Bronchial epithelial cell (primary cell): ENCODE data around the gene DTL. TPM values are rescaled to one million over a fixed set of nuclear protein-coding genes. Genes with fewer than 3 reads are reported as not detected.

Source experiments
- DNase-seq: peaks from one replicate; pipeline ENCODE4 v3.0.0-alpha.2; 2010; ENCODE audit warnings: low read depth
- FAIRE-seq: peaks from 2 replicates; lab custom pipeline; 2011; peaks lifted over from hg19 to GRCh38; lab: Jason Lieb, UNC
- H3K27me3 ChIP-seq: 2 replicates; pipeline ENCODE4 v1.5.1; 2011; ENCODE audit warnings: low read length; ENCODE audit not compliant: control insufficient read depth, insufficient read depth
- H3K36me3 ChIP-seq: 2 replicates; pipeline ENCODE4 v1.5.1; 2011; ENCODE audit warnings: low read length; ENCODE audit not compliant: control insufficient read depth, insufficient read depth
- H3K4me3 ChIP-seq: 2 replicates; pipeline ENCODE4 v1.5.1; 2011; ENCODE audit warnings: mild to moderate bottlenecking, low read depth, low read length, control low read depth
- CTCF ChIP-seq: IDR thresholded peaks from 2 replicates; pipeline ENCODE4 v1.5.1; 2011; ENCODE audit warnings: mild to moderate bottlenecking, moderate library complexity, low read length, control low read depth, inconsistent platforms; ENCODE audit not compliant: insufficient read depth, severe bottlenecking
- total RNA-seq: library from RNA; depleted of rRNA; stranded (reverse); fragments of >200 nt; gene quantifications from 2 replicates; pipeline ENCODE4 v1.2.1, GENCODE V29; 2014

Gene DTL
- total RNA-seq, 1 donor from 2014 or later = 0.26 TPM

GRCh38 chr1:212030936-212031528, 4.5 kb upstream of the DTL start:
- no peak overlapping the region for H3K4me3 ChIP-seq
- DNase-seq (peak; percentile 90), FAIRE-seq (no peak)
- no peak for TF ChIP-seq CTCF
- no peaks in the 10 kb centered on the region for H3K27me3 ChIP-seq
- no peaks in the 10 kb centered on the region for H3K36me3 ChIP-seq

- Histone ChIP-seq H3K36me3 (no peaks in the 10 kb centered on the region), H3K4me3 (peak overlapping the region; percentile 70), H3K27me3 (no peaks in the 10 kb centered on the region)
- TF ChIP-seq CTCF = no peak
- FAIRE-seq (peak; percentile 93), DNase-seq (no peak)
These were observed 929 bp upstream of the DTL start for GRCh38 chr1:212034516-212035122.

- no peak for DNase-seq
- Histone ChIP-seq H3K36me3 (no peaks in the 10 kb centered on the region), H3K4me3 (peak overlapping the region; percentile 70), H3K27me3 (no peaks in the 10 kb centered on the region)
- FAIRE-seq = no peak
- no peak for TF ChIP-seq CTCF
These were observed 472 bp downstream of the DTL start for GRCh38 chr1:212035835-212036605.

GRCh38 chr1:212037900-212038299, 2.4 kb downstream of the DTL start:
- no peak overlapping the region for H3K4me3 ChIP-seq
- no peak for FAIRE-seq
- DNase-seq = peak; percentile 74

GRCh38 chr1:212039622-212040021, 4.1 kb downstream of the DTL start:
- DNase-seq (no peak), FAIRE-seq (no peak)
- H3K27me3 ChIP-seq = no peaks in the 10 kb centered on the region
- TF ChIP-seq CTCF = no peak
- H3K4me3 ChIP-seq = no peak overlapping the region
- H3K36me3 ChIP-seq = no peaks in the 10 kb centered on the region

More at GRCh38 chr1:212037900-212038299, 2.4 kb downstream of the DTL start:
- H3K27me3 ChIP-seq = no peaks in the 10 kb centered on the region
- no peaks in the 10 kb centered on the region for H3K36me3 ChIP-seq
- TF ChIP-seq CTCF = no peak
